Hepatocyte (in vitro differentiated cells): Measurements from ENCODE around the gene NIPAL3. TPM values are rescaled to one million over a fixed set of nuclear protein-coding genes. Genes with fewer than 3 reads are reported as not detected.

Experiments
- DNase-seq: peaks from one replicate; pipeline ENCODE4 v3.0.0-alpha.2; 2016; ENCODE audit warnings: low spot score
- H2AFZ ChIP-seq: fragments of 200-600 bp; sonication (generic); 2 replicates; pipeline ENCODE4 v1.6.0; 2016; ENCODE audit warnings: antibody characterized with exemption, mild to moderate bottlenecking
- H3K27ac ChIP-seq: fragments of 200-600 bp; sonication (generic); 2 replicates; pipeline ENCODE4 v1.5.1; 2016; ENCODE audit warnings: mild to moderate bottlenecking
- H3K27me3 ChIP-seq: fragments of 200-600 bp; sonication (generic); 2 replicates; pipeline ENCODE4 v1.6.1; 2016
- H3K36me3 ChIP-seq: fragments of 200-600 bp; sonication (generic); replicated peaks from 2 replicates; pipeline ENCODE4 v1.5.1; 2016; ENCODE audit warnings: low read depth; ENCODE audit not compliant: insufficient read depth
- H3K4me1 ChIP-seq: fragments of 200-600 bp; sonication (generic); 2 replicates; pipeline ENCODE4 v1.5.1; 2016; ENCODE audit warnings: mild to moderate bottlenecking, moderate library complexity; ENCODE audit not compliant: insufficient read depth
- H3K4me2 ChIP-seq: fragments of 200-600 bp; sonication (generic); 2 replicates; pipeline ENCODE4 v1.6.0; 2016
- H3K4me3 ChIP-seq: fragments of 200-600 bp; sonication (generic); 2 replicates; pipeline ENCODE4 v1.5.1; 2016; ENCODE audit warnings: mild to moderate bottlenecking
- H3K79me2 ChIP-seq: fragments of 200-600 bp; sonication (generic); 2 replicates; pipeline ENCODE4 v1.6.0; 2017; ENCODE audit warnings: mild to moderate bottlenecking
- H3K9me2 ChIP-seq: fragments of 200-600 bp; sonication (generic); replicated peaks from 2 replicates; pipeline ENCODE4 v1.6.0; 2017; ENCODE audit warnings: mild to moderate bottlenecking; ENCODE audit not compliant: insufficient read depth
- H3K9me3 ChIP-seq: fragments of 200-600 bp; sonication (generic); 2 replicates; pipeline ENCODE4 v1.5.1; 2016; ENCODE audit warnings: low read depth, mild to moderate bottlenecking
- H4K20me1 ChIP-seq: fragments of 200-600 bp; sonication (generic); 2 replicates; pipeline ENCODE4 v1.6.0; 2016; ENCODE audit warnings: mild to moderate bottlenecking; ENCODE audit not compliant: insufficient read depth, poor library complexity, severe bottlenecking
- CTCF ChIP-seq: fragments of 200-600 bp; sonication (generic); IDR thresholded peaks from 2 replicates; pipeline ENCODE4 v1.5.1; 2016; ENCODE audit warnings: antibody characterized with exemption, mild to moderate bottlenecking; ENCODE audit not compliant: poor library complexity
- EZH2 ChIP-seq: fragments of 200-600 bp; sonication (generic); IDR thresholded peaks from 2 replicates; pipeline ENCODE4 v1.6.1; 2016; ENCODE audit warnings: antibody characterized with exemption, mild to moderate bottlenecking, borderline replicate concordance
- EZH2phosphoT487 ChIP-seq: fragments of 200-600 bp; sonication (generic); IDR thresholded peaks from one replicate; pipeline ENCODE4 v1.6.1; 2018; ENCODE audit warnings: antibody characterized with exemption, mild to moderate bottlenecking, low read depth, moderate library complexity; ENCODE audit not compliant: unreplicated experiment, severe bottlenecking
- WGBS: methylation state at CpG from one replicate; pipeline ENCODE4 v1.1.6; 2016; ENCODE audit warnings: low lambda C conversion rate; ENCODE audit errors: missing lambda C conversion rate; 5-methylcytosine and 5-hydroxymethylcytosine counted together
- polyA plus RNA-seq: library from polyadenylated mRNA; unstranded; fragments of >200 nt; fragmentation: Nextera tagmentation; extraction: Ambion mirVana; gene quantifications from 2 replicates; pipeline ENCODE4 v1.2.1, GENCODE V29; 2016
- total RNA-seq: library from RNA; depleted of rRNA; stranded (reverse); fragments of >200 nt; gene quantifications from 2 replicates; pipeline ENCODE4 v1.2.3, GENCODE V29; 2014

Gene NIPAL3
- total and polyA plus RNA-seq, 2 experiments from 2014 or later = 26.6 to 27.3 TPM

GRCh38 chr1:24450316-24450715 lies 34.7 kb downstream of the NIPAL3 start:
- no peaks in the 10 kb centered on the region for H3K9me2 ChIP-seq
- H3K36me3 ChIP-seq = no peaks in the 10 kb centered on the region
- H3K4me3 ChIP-seq = no peak overlapping the region
- H3K4me1 ChIP-seq = no peaks in the 10 kb centered on the region
- H3K4me2 ChIP-seq = no peak overlapping the region
- no peaks in the 10 kb centered on the region for H4K20me1 ChIP-seq
- DNase-seq = no peak
- TF ChIP-seq CTCF (no peak), EZH2phosphoT487 (no peak), EZH2 (no peak)
- no peak overlapping the region for H2AFZ ChIP-seq
- H3K27me3 ChIP-seq = no peaks in the 10 kb centered on the region
- H3K9me3 ChIP-seq = no peaks in the 10 kb centered on the region
- no peak overlapping the region for H3K27ac ChIP-seq
- no peaks in the 10 kb centered on the region for H3K79me2 ChIP-seq
- WGBS = 56% methylated on average over 4 of the region's 4 CpGs

GRCh38 chr1:24450857-24451397 lies 35.3 kb downstream of the NIPAL3 start:
- H2AFZ ChIP-seq = no peak overlapping the region
- no peaks in the 10 kb centered on the region for H3K27me3 ChIP-seq
- no peaks in the 10 kb centered on the region for H4K20me1 ChIP-seq
- H3K9me3 ChIP-seq = no peaks in the 10 kb centered on the region
- TF ChIP-seq EZH2phosphoT487 (no peak), EZH2 (no peak), CTCF (no peak)
- no peaks in the 10 kb centered on the region for H3K79me2 ChIP-seq
- no peak overlapping the region for H3K4me2 ChIP-seq
- no peak overlapping the region for H3K27ac ChIP-seq
- no peaks in the 10 kb centered on the region for H3K36me3 ChIP-seq
- H3K9me2 ChIP-seq = no peaks in the 10 kb centered on the region
- no peaks in the 10 kb centered on the region for H3K4me1 ChIP-seq
- no peak overlapping the region for H3K4me3 ChIP-seq
- no peak for DNase-seq
- 98% methylated on average over 5 of the region's 5 CpGs for WGBS

- H3K27me3 ChIP-seq = no peaks in the 10 kb centered on the region
- TF ChIP-seq EZH2phosphoT487 (no peak), EZH2 (no peak), CTCF (no peak)
- H3K27ac ChIP-seq = no peak overlapping the region
- no peaks in the 10 kb centered on the region for H3K9me3 ChIP-seq
- no peaks in the 10 kb centered on the region for H3K79me2 ChIP-seq
- no peaks in the 10 kb centered on the region for H3K9me2 ChIP-seq
- H3K36me3 ChIP-seq = no peaks in the 10 kb centered on the region
- H3K4me2 ChIP-seq = no peak overlapping the region
- no peaks in the 10 kb centered on the region for H3K4me1 ChIP-seq
- no peaks in the 10 kb centered on the region for H4K20me1 ChIP-seq
- no peak overlapping the region for H2AFZ ChIP-seq
- 73% methylated on average over 3 of the region's 3 CpGs for WGBS
- H3K4me3 ChIP-seq = no peak overlapping the region
- no peak for DNase-seq
These were observed 36.1 kb downstream of the NIPAL3 start for GRCh38 chr1:24451746-24452145.
